ENCODE data around the gene GMIP. TPM values are rescaled to one million over a fixed set of nuclear protein-coding genes. Genes with fewer than 3 reads are reported as not detected.

GMIP gene
- polyA plus RNA-seq, 1 of the 3 experiments (the other 2 are of a cell fraction) = 6.3 TPM

DNA sequence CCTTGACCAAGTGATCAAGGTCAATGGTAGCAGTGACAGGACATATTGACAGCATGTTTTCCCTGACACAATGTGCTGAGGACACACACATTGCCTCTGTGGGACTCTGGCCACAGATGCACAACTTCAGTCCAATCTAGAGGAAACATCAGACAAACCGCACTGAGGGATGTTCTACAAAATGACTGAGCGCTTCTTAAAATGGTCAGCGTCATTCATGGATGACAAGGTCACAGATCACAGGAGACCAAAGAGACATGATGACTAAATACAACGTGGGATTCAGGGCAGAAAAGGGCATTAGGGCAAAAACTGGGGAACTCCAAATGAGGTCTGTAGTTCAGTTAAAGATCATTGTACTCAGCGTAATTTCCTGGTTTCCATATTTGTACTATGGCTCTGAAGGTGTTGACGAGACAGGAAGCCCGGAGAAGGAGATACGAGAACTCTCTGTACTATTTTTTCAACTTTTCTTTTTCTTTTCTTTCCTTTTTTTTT, 45.6 kb downstream of the GMIP start:
- Histone ChIP-seq H3K9ac (no peak overlapping the region), H3K27ac (ENCODE audit: low read depth in 2 of 2, low read length in 1 of 2) (no peak overlapping the region), H4K20me1 (ENCODE audit: insufficient read depth) (no peaks in the 10 kb centered on the region), H3F3A (replicated peaks; ENCODE audit: insufficient read depth) (peaks cover 3% of the 10 kb centered on the region), H3K9me2 (no peaks in the 10 kb centered on the region), H3K79me2 (ENCODE audit: insufficient read depth) (no peaks in the 10 kb centered on the region), H3K36me3 (replicated peaks in 1 of 2; ENCODE audit: control insufficient read depth in 1 of 2, insufficient read depth in 2 of 2, low read length in 1 of 2) (no peaks in the 10 kb centered on the region), H3K27me3 (ENCODE audit: insufficient read depth) (no peaks in the 10 kb centered on the region), H3K9me3 (no peaks in the 10 kb centered on the region), H3K4me2 (no peak overlapping the region), H2AFZ (ENCODE audit: low read depth) (no peak overlapping the region), H3K4me1 (ENCODE audit: control insufficient read depth in 1 of 2, insufficient read depth in 2 of 2, low read depth in 1 of 2, low read length in 1 of 2) (peaks cover 0 to 8% of the 10 kb centered on the region in 2 experiments; a peak in 1 of 4 replicates), H3K4me3 (ENCODE audit: low read depth in 2 of 2, low read length in 1 of 2) (no peak overlapping the region)
- whole genome bisulfite sequencing (ENCODE audit: low lambda C conversion rate) = 88% methylated on average over 8 of the region's 8 CpGs
- no peak for DNase-seq
- no peak for TF ChIP-seq PBX3 (IDR thresholded peaks at IDR 0.05)
- TF ChIP-seq SIN3A (IDR thresholded peaks at IDR 0.05; ENCODE audit: borderline replicate concordance, low read depth, low read length) = no peak
- no peak for TF ChIP-seq NFIC (IDR thresholded peaks at IDR 0.05; ENCODE audit: borderline replicate concordance)
- TF ChIP-seq EZH2phosphoT487 (IDR thresholded peaks at IDR 0.05; ENCODE audit: borderline replicate concordance, low read depth) = no peak
- TF ChIP-seq TAF1 (IDR thresholded peaks at IDR 0.05; ENCODE audit: borderline replicate concordance, low read depth, low read length) = no peak
- POLR2A ChIA-PET = no interaction called here
- CTCF ChIA-PET = interaction anchor here (1.9 kb wide), 1 partner anchor 43 kb away, joined by 5 read pairs; no protein-coding TSS in a partner anchor

- Histone ChIP-seq H3K9ac (no peak overlapping the region), H3K4me1 (ENCODE audit: control insufficient read depth in 1 of 2, insufficient read depth in 2 of 2, low read depth in 1 of 2, low read length in 1 of 2) (peaks cover 14 to 18% of the 10 kb centered on the region in 2 experiments; a peak in 3 of 4 replicates), H3K27me3 (ENCODE audit: insufficient read depth) (no peaks in the 10 kb centered on the region), H3K27ac (ENCODE audit: low read depth in 2 of 2, low read length in 1 of 2) (peak overlapping the region in 1 of 2 experiments; percentile 18; a peak in 1 of 4 replicates), H3K4me3 (ENCODE audit: low read depth in 2 of 2, low read length in 1 of 2) (no peak overlapping the region), H3K4me2 (no peak overlapping the region), H3K79me2 (ENCODE audit: insufficient read depth) (no peaks in the 10 kb centered on the region), H3F3A (replicated peaks; ENCODE audit: insufficient read depth) (peaks cover 16% of the 10 kb centered on the region), H3K9me3 (no peaks in the 10 kb centered on the region), H3K9me2 (no peaks in the 10 kb centered on the region), H3K36me3 (replicated peaks in 1 of 2; ENCODE audit: control insufficient read depth in 1 of 2, insufficient read depth in 2 of 2, low read length in 1 of 2) (no peaks in the 10 kb centered on the region), H4K20me1 (ENCODE audit: insufficient read depth) (no peaks in the 10 kb centered on the region), H2AFZ (ENCODE audit: low read depth) (no peak overlapping the region)
- ChIA-PET CTCF (interaction anchor here (1.0 to 1.9 kb wide), 3 partner anchors 12 to 63 kb away, joined by 3 to 11 read pairs (median 6); no protein-coding TSS in a partner anchor), POLR2A (no interaction called here)
- TF ChIP-seq RCOR1 (IDR thresholded peaks at IDR 0.05; ENCODE audit: low read length) = peak; percentile 61
- no peak for TF ChIP-seq YY1 (IDR thresholded peaks at IDR 0.05; ENCODE audit: low read depth)
- TF ChIP-seq GATA2 (CRISPR knock-in tag; IDR thresholded peaks at IDR 0.05) = peak; percentile 74
- no peak for TF ChIP-seq USF1 (IDR thresholded peaks at IDR 0.05; ENCODE audit: borderline replicate concordance, low read depth)
- TF ChIP-seq, protein P1, sequence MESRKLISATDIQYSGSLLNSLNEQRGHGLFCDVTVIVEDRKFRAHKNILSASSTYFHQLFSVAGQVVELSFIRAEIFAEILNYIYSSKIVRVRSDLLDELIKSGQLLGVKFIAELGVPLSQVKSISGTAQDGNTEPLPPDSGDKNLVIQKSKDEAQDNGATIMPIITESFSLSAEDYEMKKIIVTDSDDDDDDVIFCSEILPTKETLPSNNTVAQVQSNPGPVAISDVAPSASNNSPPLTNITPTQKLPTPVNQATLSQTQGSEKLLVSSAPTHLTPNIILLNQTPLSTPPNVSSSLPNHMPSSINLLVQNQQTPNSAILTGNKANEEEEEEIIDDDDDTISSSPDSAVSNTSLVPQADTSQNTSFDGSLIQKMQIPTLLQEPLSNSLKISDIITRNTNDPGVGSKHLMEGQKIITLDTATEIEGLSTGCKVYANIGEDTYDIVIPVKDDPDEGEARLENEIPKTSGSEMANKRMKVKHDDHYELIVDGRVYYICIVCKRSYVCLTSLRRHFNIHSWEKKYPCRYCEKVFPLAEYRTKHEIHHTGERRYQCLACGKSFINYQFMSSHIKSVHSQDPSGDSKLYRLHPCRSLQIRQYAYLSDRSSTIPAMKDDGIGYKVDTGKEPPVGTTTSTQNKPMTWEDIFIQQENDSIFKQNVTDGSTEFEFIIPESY (IDR thresholded peaks at IDR 0.05; ENCODE audit: borderline replicate concordance, low read depth) = no peak
- WGBS (ENCODE audit: low lambda C conversion rate) = 66% methylated on average over 8 of the region's 8 CpGs
- DNase-seq = peak; percentile 72
Measured at GRCh38 chr19:19595171-19595701, 48.2 kb downstream of the GMIP start.

Measured in SK-N-SH (cell line).